Endodermal cell (in vitro differentiated cells): ENCODE data around the gene CAPZB. TPM values are rescaled to one million over a fixed set of nuclear protein-coding genes. Genes with fewer than 3 reads are reported as not detected.

ENCODE experiments used
- DNase-seq: peaks from one replicate; pipeline ENCODE4 v3.0.0-alpha.2; 2017
- H3K27ac ChIP-seq: 2 replicates; pipeline ENCODE4 v1.5.1; 2013; ENCODE audit warnings: mild to moderate bottlenecking, low read depth, low read length, moderate library complexity
- H3K27me3 ChIP-seq: 2 replicates; pipeline ENCODE4 v1.6.1; 2013; ENCODE audit warnings: mild to moderate bottlenecking, low read length, moderate library complexity; ENCODE audit not compliant: insufficient read depth, control insufficient read depth, poor library complexity, severe bottlenecking
- H3K36me3 ChIP-seq: 2 replicates; pipeline ENCODE4 v1.7.0; 2013; ENCODE audit warnings: mild to moderate bottlenecking, low read length, moderate library complexity; ENCODE audit not compliant: control insufficient read depth, insufficient read depth
- H3K4me1 ChIP-seq: one replicate; pipeline ENCODE4 v1.7.0; 2013; ENCODE audit warnings: low read length; ENCODE audit not compliant: control insufficient read depth, insufficient read depth
- H3K4me3 ChIP-seq: 2 replicates; pipeline ENCODE4 v1.5.1; 2013; ENCODE audit warnings: mild to moderate bottlenecking, low read length, moderate library complexity
- H3K9ac ChIP-seq: 2 replicates; pipeline ENCODE4 v1.6.1; 2013; ENCODE audit warnings: mild to moderate bottlenecking, low read length, moderate library complexity; ENCODE audit not compliant: poor library complexity, severe bottlenecking; ENCODE audit errors: extremely low read depth
- H3K9me3 ChIP-seq: 2 replicates; pipeline ENCODE4 v1.6.1; 2013; ENCODE audit warnings: mild to moderate bottlenecking, low read length, moderate library complexity; ENCODE audit not compliant: control insufficient read depth
- H3K27ac Mint-ChIP-seq: 2 replicates; pipeline ENCODE4 v1.8.0; 2020; ENCODE audit warnings: mixed read lengths
- H3K27me3 Mint-ChIP-seq: 2 replicates; pipeline ENCODE4 v1.8.0; 2021; ENCODE audit warnings: mild to moderate bottlenecking, mixed read lengths; ENCODE audit not compliant: insufficient read depth
- H3K36me3 Mint-ChIP-seq: 2 replicates; pipeline ENCODE4 v1.8.0; 2020; ENCODE audit warnings: low read depth, mixed read lengths
- H3K4me1 Mint-ChIP-seq: 2 replicates; pipeline ENCODE4 v1.8.0; 2020; ENCODE audit warnings: mixed read lengths
- H3K4me3 Mint-ChIP-seq: 2 replicates; pipeline ENCODE4 v1.8.0; 2020; ENCODE audit warnings: mild to moderate bottlenecking, moderate library complexity, mixed read lengths
- H3K9me3 Mint-ChIP-seq: 2 replicates; pipeline ENCODE4 v1.8.0; 2020; ENCODE audit warnings: mild to moderate bottlenecking, mixed read lengths
- CTCF ChIP-seq: fragments of 200-600 bp; sonication (generic); conservative IDR thresholded peaks from 2 replicates; pipeline ENCODE4 v1.5.0; 2021; ENCODE audit warnings: antibody characterized with exemption, mild to moderate bottlenecking
- WGBS, 2 experiments: methylation state at CpG; one replicate each; pipeline versions ENCODE4 v1.1.5 to v1.1.7; 2013; ENCODE audit warnings: missing lambda C conversion rate in 2 of 2, mixed read lengths in 1 of 2; ENCODE audit not compliant: insufficient coverage in 1 of 2, insufficient read length in 1 of 2; 5-methylcytosine and 5-hydroxymethylcytosine counted together
- total RNA-seq, 2 donors: library from RNA; stranded (reverse); fragmentation: NEBNext Ultra II Directional in 1 of 2; extraction: Animal tissue kit (Norgen Biotek cat#: 25700) in 1 of 2; gene quantifications; 2 replicates in 1 of 2; 3 replicates in 1 of 2; pipeline ENCODE4 v1.2.1, GENCODE V29; 2021

The CAPZB gene
- total RNA-seq, 2 donors from 2014 or later = 334 to 362 TPM

- 94 to 96% methylated on average over 11 of the region's 11 CpGs for WGBS, 2 experiments
- peak overlapping the region; percentile 26 for H3K27ac Mint-ChIP-seq
Observed at GRCh38 chr1:19344831-19345230, 140.5 kb downstream of the CAPZB start.

GRCh38 chr1:19344372-19344810 lies 140.9 kb downstream of the CAPZB start:
- Histone ChIP-seq H3K4me3 (no peak overlapping the region), H3K9ac (no peak overlapping the region), H3K9me3 (no peaks in the 10 kb centered on the region), H3K27ac (no peak overlapping the region), H3K27me3 (no peaks in the 10 kb centered on the region), H3K36me3 (peaks cover 67% of the 10 kb centered on the region), H3K4me1 (no peaks in the 10 kb centered on the region)
- Mint-ChIP-seq H3K4me1 (peaks cover 2% of the 10 kb centered on the region), H3K36me3 (peaks cover 47% of the 10 kb centered on the region), H3K4me3 (no peak overlapping the region), H3K27ac (peak overlapping the region; percentile 26), H3K9me3 (no peaks in the 10 kb centered on the region), H3K27me3 (no peaks in the 10 kb centered on the region)
- TF ChIP-seq CTCF = peak; percentile 90
- 84 to 90% methylated on average over 9 to 12 of the region's 12 CpGs for WGBS, 2 experiments
- peak; percentile 93 for DNase-seq

More at GRCh38 chr1:19344831-19345230, 140.5 kb downstream of the CAPZB start:
- DNase-seq = no peak
- Mint-ChIP-seq H3K36me3 (peaks cover 51% of the 10 kb centered on the region), H3K4me3 (no peak overlapping the region), H3K9me3 (no peaks in the 10 kb centered on the region), H3K27me3 (no peaks in the 10 kb centered on the region), H3K4me1 (peaks cover 2% of the 10 kb centered on the region)
- no peak overlapping the region for H3K4me3 ChIP-seq
- no peaks in the 10 kb centered on the region for H3K27me3 ChIP-seq
- no peak overlapping the region for H3K27ac ChIP-seq
- no peaks in the 10 kb centered on the region for H3K9me3 ChIP-seq
- no peaks in the 10 kb centered on the region for H3K4me1 ChIP-seq
- no peak overlapping the region for H3K9ac ChIP-seq
- peaks cover 66% of the 10 kb centered on the region for H3K36me3 ChIP-seq
- TF ChIP-seq CTCF = no peak

- no peak for TF ChIP-seq CTCF
- Histone ChIP-seq H3K27me3 (no peaks in the 10 kb centered on the region), H3K27ac (no peak overlapping the region), H3K4me3 (no peak overlapping the region), H3K36me3 (peaks cover 66% of the 10 kb centered on the region), H3K9ac (no peak overlapping the region), H3K9me3 (no peaks in the 10 kb centered on the region), H3K4me1 (no peaks in the 10 kb centered on the region)
- no peak for DNase-seq
- 94 to 96% methylated on average over 12 to 20 of the region's 20 CpGs for WGBS, 2 experiments
- Mint-ChIP-seq H3K27me3 (no peaks in the 10 kb centered on the region), H3K36me3 (peaks cover 48% of the 10 kb centered on the region), H3K4me1 (peaks cover 2% of the 10 kb centered on the region), H3K9me3 (no peaks in the 10 kb centered on the region), H3K27ac (no peak overlapping the region), H3K4me3 (no peak overlapping the region)
Observed at GRCh38 chr1:19343617-19344350, 141.6 kb downstream of the CAPZB start.
